C4-2B (cell line): ENCODE results near the gene TRIM15.

ENCODE experiments used
- H3K27ac ChIP-seq: fragments of 450-650 bp; 2 replicates; pipeline ENCODE4 v1.5.1; 2017
- CTCF ChIP-seq: fragments of 450-650 bp; conservative IDR thresholded peaks from 2 replicates; pipeline ENCODE4 v1.5.1; 2017; ENCODE audit warnings: mild to moderate bottlenecking
- ZFX ChIP-seq: fragments of 450-650 bp; IDR thresholded peaks from 2 replicates; pipeline ENCODE4 v1.6.1; 2017

The TRIM15 gene

DNA sequence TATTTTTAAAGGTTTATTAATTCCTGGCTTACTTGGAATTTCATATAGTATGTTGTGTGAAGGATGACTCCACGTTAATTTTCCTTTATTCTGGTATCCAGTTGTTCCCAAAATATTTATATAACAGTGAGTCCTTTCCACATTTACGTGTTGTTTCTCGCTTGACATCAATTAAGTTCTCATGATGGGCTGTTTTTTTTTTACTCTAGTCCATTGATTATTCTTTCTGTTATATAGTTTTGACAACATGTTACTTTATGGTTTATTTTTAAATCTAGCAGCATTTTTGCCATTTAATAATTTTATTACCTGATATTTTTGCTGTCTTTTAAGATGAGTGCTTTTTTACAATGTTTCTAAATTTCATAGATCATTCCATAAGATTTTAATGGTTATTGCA, 20.7 kb upstream of the TRIM15 start:
- H3K27ac ChIP-seq: no peak overlapping the region

DNA sequence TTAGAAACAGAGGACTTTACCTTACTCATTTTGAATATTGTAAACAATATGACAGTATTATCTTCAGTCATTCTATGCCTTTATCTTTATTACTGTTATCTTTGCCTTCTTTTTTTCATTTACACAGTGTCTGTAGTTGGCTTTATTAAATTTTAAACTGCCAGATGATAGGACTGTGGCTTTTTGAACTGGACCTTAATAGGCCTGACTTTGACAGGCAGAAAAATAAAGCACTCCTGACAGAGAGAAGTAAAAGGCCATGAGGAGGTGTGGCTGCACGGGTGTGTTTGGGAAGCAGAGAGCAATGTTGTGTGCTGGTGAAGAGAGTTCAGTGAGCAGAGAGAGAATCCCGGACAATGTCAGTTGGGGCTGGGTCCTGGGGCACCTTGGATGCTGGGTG, 19.6 kb upstream of the TRIM15 start:
- no peak overlapping the region for H3K27ac ChIP-seq
- TF ChIP-seq CTCF: no peak
- no peak for TF ChIP-seq ZFX

More for the DNA sequence above, 20.7 kb upstream of the TRIM15 start:
- TF ChIP-seq CTCF (no peak), ZFX (no peak)

DNA sequence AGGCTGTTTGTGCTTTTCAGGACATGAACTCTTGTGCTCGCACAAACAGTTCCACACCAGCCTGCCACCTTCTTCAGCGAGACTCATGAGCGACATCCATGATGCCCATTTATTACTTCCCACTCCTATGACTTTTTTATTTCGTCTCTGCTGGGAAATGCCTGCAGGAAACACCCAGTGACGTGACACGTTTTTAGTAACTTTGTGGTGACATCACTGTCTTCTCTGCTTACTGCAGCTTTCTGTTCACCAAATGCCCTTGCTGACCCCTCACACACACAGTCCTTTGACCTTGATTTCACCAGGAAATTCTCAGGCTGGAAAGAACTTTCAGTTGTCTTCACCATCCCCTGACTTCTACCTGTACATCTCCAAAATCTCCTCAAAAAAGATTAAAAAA, 18.5 kb upstream of the TRIM15 start:
- H3K27ac ChIP-seq: no peak overlapping the region
- no peak for TF ChIP-seq CTCF
- TF ChIP-seq ZFX: no peak

DNA sequence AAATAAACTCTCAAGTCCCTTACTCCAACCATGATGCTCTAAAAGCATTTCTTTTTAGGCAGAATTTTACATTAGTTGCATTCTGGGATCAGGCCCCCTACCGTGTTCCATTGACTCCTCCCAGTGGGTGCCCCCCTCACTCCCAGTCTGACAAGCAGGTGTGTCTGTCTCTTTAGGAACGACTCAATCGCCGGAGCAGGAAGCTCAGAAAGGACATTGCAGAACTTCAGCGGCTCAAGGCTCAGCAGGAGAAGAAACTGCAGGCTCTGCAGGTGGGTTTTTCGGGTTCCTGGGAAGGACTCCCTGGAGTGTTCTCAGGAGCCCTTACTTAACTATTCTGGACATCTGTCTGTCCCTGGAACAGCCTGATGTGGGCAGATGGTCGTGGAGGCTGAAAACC, 17.5 kb upstream of the TRIM15 start:
- no peak for TF ChIP-seq CTCF
- no peak for TF ChIP-seq ZFX
- H3K27ac ChIP-seq: no peak overlapping the region

- H3K27ac ChIP-seq: no peak overlapping the region
- no peak for TF ChIP-seq ZFX
- no peak for TF ChIP-seq CTCF
Observed at GRCh38 chr6:30147096-30147495, 16.2 kb upstream of the TRIM15 start.

DNA sequence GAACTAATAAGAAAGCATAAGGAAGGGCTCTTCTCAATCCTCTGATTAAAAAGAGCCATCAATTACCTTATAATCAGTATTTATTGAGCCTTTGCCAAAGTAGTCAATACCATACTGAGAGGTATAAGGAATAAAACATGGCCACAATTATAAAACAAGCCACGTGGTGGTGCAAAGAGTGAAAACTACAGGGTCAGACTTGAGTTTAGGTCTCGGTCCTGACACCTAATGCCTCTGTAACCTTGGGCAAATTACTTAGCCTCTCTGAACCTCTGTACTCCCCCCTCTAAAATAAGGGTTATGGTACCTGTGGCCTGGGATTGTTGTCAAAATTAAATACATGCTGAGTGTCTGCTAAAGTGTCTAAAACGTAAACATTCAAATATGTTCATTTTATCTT, 14.1 kb upstream of the TRIM15 start:
- TF ChIP-seq CTCF: no peak
- TF ChIP-seq ZFX: no peak

DNA sequence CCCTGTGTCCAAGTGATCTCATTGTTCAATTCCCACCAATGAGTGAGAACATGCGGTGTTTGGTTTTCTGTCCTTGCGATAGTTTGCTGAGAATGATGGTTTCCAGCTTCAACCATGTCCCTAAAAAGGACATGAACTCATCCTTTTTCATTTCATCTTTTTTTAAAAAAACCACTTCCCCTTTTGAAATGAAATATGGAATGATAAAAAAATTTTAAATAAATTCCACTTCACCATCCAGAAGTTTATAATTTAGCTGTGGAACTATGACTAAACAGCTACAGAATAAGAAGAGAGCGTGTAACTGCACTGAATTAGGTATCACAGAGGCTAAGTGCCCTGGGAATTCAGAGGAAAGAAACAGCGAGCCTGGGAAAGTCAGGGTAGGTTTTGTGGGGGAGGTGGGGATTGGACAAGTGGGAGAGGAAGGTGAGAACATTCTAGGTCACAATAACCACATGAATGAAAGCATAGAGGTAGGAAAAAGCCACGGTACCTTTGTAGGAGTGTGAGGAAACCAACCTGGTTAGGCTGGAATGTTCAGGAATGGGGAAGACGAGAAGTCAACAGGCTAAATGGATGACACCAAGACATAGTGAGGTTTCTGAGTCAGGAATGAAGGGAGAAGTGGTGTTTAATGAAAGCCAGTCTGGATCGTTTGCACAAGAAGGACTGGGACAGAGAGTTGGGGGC, 13.3 kb upstream of the TRIM15 start:
- TF ChIP-seq ZFX (no peak), CTCF (no peak)
- no peak overlapping the region for H3K27ac ChIP-seq

More for the DNA sequence above, 14.1 kb upstream of the TRIM15 start:
- H3K27ac ChIP-seq: no peak overlapping the region
